ENCODE data around the gene GHRH.

Gene GHRH

GRCh38 chr20:37243076-37243936 lies 18.3 kb downstream of the GHRH start:
- DNase-seq: no peak
- Mint-ChIP-seq H3K9me3 (no peaks in the 10 kb centered on the region), H3K27ac (peak overlapping the region; percentile 27), H3K27me3 (no peaks in the 10 kb centered on the region), H3K36me3 (ENCODE audit: low read depth) (peaks cover 74% of the 10 kb centered on the region), H3K4me3 (no peak overlapping the region), H3K4me1 (ENCODE audit: low read depth) (no peaks in the 10 kb centered on the region)

DNA sequence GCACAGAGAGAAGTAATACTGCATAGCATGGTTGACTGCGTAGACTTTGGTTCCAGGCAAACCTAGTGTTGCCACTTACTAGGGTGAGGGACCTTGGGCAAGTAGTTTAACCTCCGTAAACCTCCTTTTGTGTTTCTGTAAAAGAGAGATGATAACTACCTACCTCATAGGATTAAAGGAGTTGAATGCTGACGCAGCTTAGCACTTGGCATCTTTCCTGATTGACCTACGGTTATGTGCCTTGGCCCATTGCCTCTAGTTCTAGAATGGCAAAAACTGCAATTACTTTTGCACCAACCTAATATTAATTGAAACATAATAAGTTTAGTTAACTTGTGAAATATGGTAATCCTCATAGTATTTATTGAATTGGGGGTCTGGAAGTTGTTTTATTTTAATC lies 19.1 kb downstream of the GHRH start:
- no peaks in the 10 kb centered on the region for H3K4me1 Mint-ChIP-seq (ENCODE audit: low read depth)
- no peaks in the 10 kb centered on the region for H3K9me3 Mint-ChIP-seq
- no peak overlapping the region for H3K27ac Mint-ChIP-seq
- no peaks in the 10 kb centered on the region for H3K27me3 Mint-ChIP-seq
- H3K36me3 Mint-ChIP-seq (ENCODE audit: low read depth): peaks cover 80% of the 10 kb centered on the region
- H3K4me3 Mint-ChIP-seq: no peak overlapping the region
- no peak for DNase-seq

DNA sequence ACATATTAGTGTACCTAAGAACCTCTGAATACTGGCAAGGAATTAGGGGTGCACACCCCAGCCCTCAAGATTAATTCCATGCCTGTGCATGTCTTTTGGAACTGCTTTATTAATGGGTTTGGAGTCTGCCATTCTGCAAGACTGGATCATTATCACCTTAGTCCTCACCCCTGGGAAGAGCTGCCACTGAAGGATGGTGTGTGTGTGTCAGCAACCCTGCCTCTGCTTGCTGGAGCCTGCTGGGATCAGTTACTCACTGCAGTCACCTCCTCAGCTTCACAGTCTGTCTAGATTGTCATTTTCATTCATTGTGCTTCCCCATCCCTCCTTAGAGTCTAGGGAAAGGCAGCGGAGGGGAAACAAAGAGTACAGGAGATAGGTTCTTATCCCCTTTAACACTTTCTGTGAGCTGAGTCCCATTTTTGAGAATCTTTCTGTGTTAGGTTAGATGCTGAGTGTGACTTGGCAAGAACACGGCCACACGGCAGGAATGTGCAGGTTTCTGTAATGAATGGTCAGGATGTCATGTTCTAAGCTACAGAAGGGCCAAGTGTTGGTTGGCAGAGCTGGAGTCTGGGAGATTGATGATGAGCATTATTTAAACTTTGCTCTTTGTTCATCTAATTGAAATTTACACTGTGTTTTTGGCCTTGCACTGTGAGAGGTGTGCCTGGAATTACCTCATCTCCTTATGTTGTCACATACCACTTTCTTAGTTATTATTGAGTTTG lies 21.1 kb downstream of the GHRH start:
- Mint-ChIP-seq H3K27me3 (no peaks in the 10 kb centered on the region), H3K36me3 (ENCODE audit: low read depth) (peaks cover 96% of the 10 kb centered on the region), H3K4me3 (no peak overlapping the region), H3K27ac (no peak overlapping the region), H3K4me1 (ENCODE audit: low read depth) (no peaks in the 10 kb centered on the region), H3K9me3 (no peaks in the 10 kb centered on the region)
- DNase-seq: no peak

- Mint-ChIP-seq H3K4me1 (ENCODE audit: low read depth) (no peaks in the 10 kb centered on the region), H3K4me3 (no peak overlapping the region), H3K27ac (no peak overlapping the region), H3K9me3 (no peaks in the 10 kb centered on the region), H3K36me3 (ENCODE audit: low read depth) (peaks cover 99% of the 10 kb centered on the region), H3K27me3 (no peaks in the 10 kb centered on the region)
- no peak for DNase-seq
These were observed 22.6 kb downstream of the GHRH start for GRCh38 chr20:37238935-37239451.

DNA sequence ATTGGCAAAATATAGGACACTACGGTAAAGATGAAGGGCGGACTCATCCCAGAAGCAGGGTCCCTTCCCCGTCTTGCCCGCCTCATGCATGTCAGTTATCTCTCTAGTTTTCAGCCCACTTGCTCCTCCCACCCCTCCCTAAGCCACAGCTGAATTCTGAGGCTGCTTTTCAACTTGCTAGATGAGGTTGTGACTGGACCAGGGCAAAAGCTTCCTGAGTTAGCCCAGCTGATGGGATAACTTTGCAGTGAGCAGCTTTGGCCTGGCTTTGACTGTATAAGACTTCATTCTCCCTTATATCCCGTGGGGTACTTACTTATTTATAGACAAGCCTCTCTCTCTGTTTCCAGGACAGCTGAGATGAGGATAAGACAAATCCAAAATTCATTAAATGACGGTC lies 23.2 kb downstream of the GHRH start:
- no peaks in the 10 kb centered on the region for H3K4me1 Mint-ChIP-seq (ENCODE audit: low read depth)
- H3K9me3 Mint-ChIP-seq: no peaks in the 10 kb centered on the region
- DNase-seq: no peak
- peaks cover 99% of the 10 kb centered on the region for H3K36me3 Mint-ChIP-seq (ENCODE audit: low read depth)
- no peak overlapping the region for H3K4me3 Mint-ChIP-seq
- H3K27me3 Mint-ChIP-seq: no peaks in the 10 kb centered on the region
- H3K27ac Mint-ChIP-seq: no peak overlapping the region

GRCh38 chr20:37237656-37238055 lies 24.0 kb downstream of the GHRH start:
- Mint-ChIP-seq H3K4me3 (no peak overlapping the region), H3K9me3 (no peaks in the 10 kb centered on the region), H3K36me3 (ENCODE audit: low read depth) (peaks cover 99% of the 10 kb centered on the region), H3K27me3 (no peaks in the 10 kb centered on the region), H3K27ac (no peak overlapping the region), H3K4me1 (ENCODE audit: low read depth) (no peaks in the 10 kb centered on the region)
- no peak for DNase-seq

GRCh38 chr20:37236462-37236861 lies 25.2 kb downstream of the GHRH start:
- H3K27me3 Mint-ChIP-seq: no peaks in the 10 kb centered on the region
- DNase-seq: no peak
- no peaks in the 10 kb centered on the region for H3K4me1 Mint-ChIP-seq (ENCODE audit: low read depth)
- H3K4me3 Mint-ChIP-seq: no peak overlapping the region
- H3K36me3 Mint-ChIP-seq (ENCODE audit: low read depth): peaks cover 99% of the 10 kb centered on the region
- H3K9me3 Mint-ChIP-seq: no peaks in the 10 kb centered on the region
- H3K27ac Mint-ChIP-seq: no peak overlapping the region

- no peak overlapping the region for H3K27ac Mint-ChIP-seq
- peaks cover 99% of the 10 kb centered on the region for H3K36me3 Mint-ChIP-seq (ENCODE audit: low read depth)
- H3K4me1 Mint-ChIP-seq (ENCODE audit: low read depth): no peaks in the 10 kb centered on the region
- H3K9me3 Mint-ChIP-seq: no peaks in the 10 kb centered on the region
- no peaks in the 10 kb centered on the region for H3K27me3 Mint-ChIP-seq
- DNase-seq: peak; percentile 8
- no peak overlapping the region for H3K4me3 Mint-ChIP-seq
These were observed 26.5 kb downstream of the GHRH start for GRCh38 chr20:37235065-37235464.

DNA sequence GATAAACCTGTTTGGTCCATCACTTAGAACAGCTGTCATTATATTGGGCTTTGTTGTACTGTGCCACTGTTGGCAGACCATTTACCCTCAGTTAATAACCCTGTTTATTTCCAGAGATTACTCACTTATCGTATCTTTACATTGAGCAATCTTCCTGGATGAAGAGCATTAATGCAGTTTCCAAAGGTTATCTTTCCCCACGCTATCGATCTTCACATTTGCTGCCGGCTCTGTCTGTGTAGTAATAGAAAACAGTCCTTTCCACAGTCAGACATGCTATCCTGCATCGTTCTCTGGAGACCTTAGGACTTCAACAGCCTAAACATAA lies 27.4 kb downstream of the GHRH start:
- peaks cover 99% of the 10 kb centered on the region for H3K36me3 Mint-ChIP-seq (ENCODE audit: low read depth)
- no peaks in the 10 kb centered on the region for H3K27me3 Mint-ChIP-seq
- no peak overlapping the region for H3K27ac Mint-ChIP-seq
- DNase-seq: no peak
- no peaks in the 10 kb centered on the region for H3K9me3 Mint-ChIP-seq
- no peak overlapping the region for H3K4me3 Mint-ChIP-seq
- H3K4me1 Mint-ChIP-seq (ENCODE audit: low read depth): no peaks in the 10 kb centered on the region

GRCh38 chr20:37233548-37234253 lies 27.9 kb downstream of the GHRH start:
- Mint-ChIP-seq H3K4me1 (ENCODE audit: low read depth) (no peaks in the 10 kb centered on the region), H3K27ac (no peak overlapping the region), H3K9me3 (no peaks in the 10 kb centered on the region), H3K36me3 (ENCODE audit: low read depth) (peaks cover 99% of the 10 kb centered on the region), H3K4me3 (no peak overlapping the region), H3K27me3 (no peaks in the 10 kb centered on the region)
- no peak for DNase-seq

DNA sequence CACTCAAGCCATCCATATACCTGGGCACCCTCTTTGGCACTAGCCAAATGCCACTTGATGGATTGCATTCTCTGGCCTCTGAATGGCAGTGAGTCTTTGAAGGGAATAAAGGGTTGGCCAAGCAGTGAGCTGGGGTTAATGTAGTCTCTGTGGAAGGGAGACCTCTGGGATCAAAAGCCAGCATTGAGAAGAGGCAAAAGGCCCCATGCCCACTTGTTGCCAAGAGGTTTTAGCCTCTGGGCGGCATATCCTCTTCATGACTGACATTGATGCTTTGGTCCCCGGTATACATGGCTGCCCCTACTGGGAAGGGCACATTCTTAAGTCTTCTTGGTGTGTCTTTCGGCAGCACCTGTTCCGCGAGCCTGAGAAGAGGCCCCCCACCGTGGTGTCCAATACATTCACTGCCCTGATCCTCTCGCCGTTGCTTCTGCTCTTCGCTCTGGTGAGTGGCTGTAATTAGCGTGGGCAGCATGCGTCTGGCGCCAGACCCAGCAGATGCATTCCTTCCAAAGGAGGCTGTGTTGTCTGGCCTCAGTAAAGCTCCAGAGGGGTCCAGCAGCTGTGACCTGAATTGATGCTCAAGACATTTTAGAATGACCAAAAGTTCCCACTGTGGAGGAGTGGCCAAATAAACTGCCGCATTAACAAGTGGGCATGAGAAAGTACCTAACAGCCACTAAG lies 29.5 kb downstream of the GHRH start:
- Mint-ChIP-seq H3K36me3 (ENCODE audit: low read depth) (peaks cover 99% of the 10 kb centered on the region), H3K4me3 (no peak overlapping the region), H3K27ac (no peak overlapping the region), H3K9me3 (no peaks in the 10 kb centered on the region), H3K27me3 (no peaks in the 10 kb centered on the region), H3K4me1 (ENCODE audit: low read depth) (no peaks in the 10 kb centered on the region)
- DNase-seq: no peak

- no peaks in the 10 kb centered on the region for H3K4me1 Mint-ChIP-seq (ENCODE audit: low read depth)
- no peak for DNase-seq
- H3K27me3 Mint-ChIP-seq: no peaks in the 10 kb centered on the region
- H3K9me3 Mint-ChIP-seq: no peaks in the 10 kb centered on the region
- H3K4me3 Mint-ChIP-seq: no peak overlapping the region
- no peak overlapping the region for H3K27ac Mint-ChIP-seq
- H3K36me3 Mint-ChIP-seq (ENCODE audit: low read depth): peaks cover 100% of the 10 kb centered on the region
These were observed 31.4 kb downstream of the GHRH start for GRCh38 chr20:37230200-37230599.

GRCh38 chr20:37229357-37229756 lies 32.3 kb downstream of the GHRH start:
- Mint-ChIP-seq H3K36me3 (ENCODE audit: low read depth) (peaks cover 100% of the 10 kb centered on the region), H3K9me3 (no peaks in the 10 kb centered on the region), H3K27ac (no peak overlapping the region)

GRCh38 chr20:37228656-37229055 lies 33.0 kb downstream of the GHRH start:
- no peak for DNase-seq
- H3K4me1 Mint-ChIP-seq (ENCODE audit: low read depth): no peaks in the 10 kb centered on the region
- H3K4me3 Mint-ChIP-seq: no peak overlapping the region
- no peaks in the 10 kb centered on the region for H3K27me3 Mint-ChIP-seq
- peaks cover 100% of the 10 kb centered on the region for H3K36me3 Mint-ChIP-seq (ENCODE audit: low read depth)
- H3K27ac Mint-ChIP-seq: no peak overlapping the region
- no peaks in the 10 kb centered on the region for H3K9me3 Mint-ChIP-seq

More at GRCh38 chr20:37229357-37229756, 32.3 kb downstream of the GHRH start:
- H3K27me3 Mint-ChIP-seq: no peaks in the 10 kb centered on the region
- DNase-seq: no peak
- H3K4me3 Mint-ChIP-seq: no peak overlapping the region
- H3K4me1 Mint-ChIP-seq (ENCODE audit: low read depth): no peaks in the 10 kb centered on the region

All from activated T-cell treated with anti-CD3 and anti-CD28 coated beads, Interleukin-2, amount 50 U/mL, for 24 hours (primary cell).